ENCODE results near the gene ESRP2.

Gene ESRP2

GRCh38 chr16:68235887-68236136 is at the start of gene ESRP2:
ESRP2 (minus strand) TSS chr16:68236127; CDS start chr16:68236045, 82 bp downstream.
- TF ChIP-seq ZFX (IDR thresholded peaks at IDR 0.05) (no peak), CTCF (conservative IDR thresholded peaks at IDR 0.05) (no peak)
- H3K27ac ChIP-seq = peak within 1 kb of the TSS; percentile 97

- no peak overlapping the region for H3K27ac ChIP-seq
- TF ChIP-seq ZFX (IDR thresholded peaks at IDR 0.05) = no peak
- no peak for TF ChIP-seq CTCF (conservative IDR thresholded peaks at IDR 0.05)
Measured at GRCh38 chr16:68285683-68286082, 49.8 kb upstream of the ESRP2 start.

- TF ChIP-seq CTCF (conservative IDR thresholded peaks at IDR 0.05) = no peak
- TF ChIP-seq ZFX (IDR thresholded peaks at IDR 0.05) = no peak
- H3K27ac ChIP-seq = no peak overlapping the region
Measured at GRCh38 chr16:68284847-68285246, 48.9 kb upstream of the ESRP2 start.

- TF ChIP-seq CTCF (conservative IDR thresholded peaks at IDR 0.05) = no peak
- TF ChIP-seq ZFX (IDR thresholded peaks at IDR 0.05) = no peak
Measured at GRCh38 chr16:68283801-68284598, 48.1 kb upstream of the ESRP2 start.

GRCh38 chr16:68283346-68283745 is 47.4 kb upstream of the ESRP2 start:
- H3K27ac ChIP-seq = no peak overlapping the region
- TF ChIP-seq ZFX (IDR thresholded peaks at IDR 0.05) = no peak

More at GRCh38 chr16:68283801-68284598, 48.1 kb upstream of the ESRP2 start:
- no peak overlapping the region for H3K27ac ChIP-seq

GRCh38 chr16:68282064-68282452 is 46.1 kb upstream of the ESRP2 start:
- TF ChIP-seq CTCF (conservative IDR thresholded peaks at IDR 0.05) = no peak
- no peak for TF ChIP-seq ZFX (IDR thresholded peaks at IDR 0.05)
- no peak overlapping the region for H3K27ac ChIP-seq

GRCh38 chr16:68281368-68282063 is 45.6 kb upstream of the ESRP2 start:
- TF ChIP-seq ZFX (IDR thresholded peaks at IDR 0.05) = no peak
- TF ChIP-seq CTCF (conservative IDR thresholded peaks at IDR 0.05) = no peak
- H3K27ac ChIP-seq = no peak overlapping the region
